Peyer's patch (tissue), 4 donors: ENCODE results near the gene LFNG.

Experiments used
- POLR2A ChIP-seq, 2 donors: fragments of 450-650 bp; IDR thresholded peaks; one replicate each; pipeline ENCODE4 v1.5.1; 2017; ENCODE audit warnings: antibody characterized with exemption in 2 of 2, mild to moderate bottlenecking in 2 of 2, moderate library complexity in 2 of 2
- TF ChIP-seq, protein P1 (sequence below), 6 experiments: fragments of 450-650 bp in 4 of 6; fragments of 200-600 bp in 2 of 6; sonication (generic) in 1 of 6; IDR thresholded peaks; one replicate each; pipeline ENCODE4 v1.5.1; 2017 to 2019; ENCODE audit warnings: antibody characterized with exemption in 6 of 6, mild to moderate bottlenecking in 3 of 6, moderate library complexity in 1 of 6

DNA sequence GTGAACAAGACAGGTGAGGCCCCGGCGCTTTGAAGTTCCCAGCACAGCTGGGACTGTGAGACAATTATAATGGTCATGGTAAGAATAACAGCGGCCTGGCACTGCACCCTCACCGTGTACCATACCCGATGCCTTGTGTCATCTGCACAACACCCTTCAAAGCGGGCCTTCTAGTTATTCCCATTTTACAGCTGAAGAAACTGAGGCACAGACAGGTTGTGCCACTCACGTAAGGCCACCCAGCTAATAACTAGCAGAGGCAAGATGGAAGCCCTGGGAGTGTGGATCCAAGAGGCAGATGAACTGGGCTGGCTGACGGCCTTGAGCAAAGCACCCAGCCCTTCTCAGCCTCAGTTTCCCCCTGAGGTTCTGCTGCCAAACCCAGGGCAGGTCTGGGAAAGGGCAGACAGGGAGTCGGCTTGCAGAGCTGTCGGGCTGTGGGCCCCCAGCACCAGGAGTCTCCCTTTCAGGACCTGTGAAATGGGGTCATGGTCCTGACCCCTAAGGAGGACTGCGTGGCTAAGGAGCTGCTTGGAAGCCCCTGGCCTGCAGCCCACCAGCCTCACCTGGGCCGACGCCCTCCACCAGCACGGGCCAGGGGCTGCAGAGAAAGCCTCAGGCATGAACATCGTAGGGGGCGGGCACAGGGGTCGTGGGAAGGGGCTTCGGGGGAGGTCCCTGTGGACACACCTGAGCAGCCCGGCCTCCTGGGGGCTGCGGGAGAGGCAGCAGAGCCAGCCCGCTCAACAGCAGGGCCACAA lies 15.3 kb upstream of the LFNG start:
- TF ChIP-seq, protein P1, sequence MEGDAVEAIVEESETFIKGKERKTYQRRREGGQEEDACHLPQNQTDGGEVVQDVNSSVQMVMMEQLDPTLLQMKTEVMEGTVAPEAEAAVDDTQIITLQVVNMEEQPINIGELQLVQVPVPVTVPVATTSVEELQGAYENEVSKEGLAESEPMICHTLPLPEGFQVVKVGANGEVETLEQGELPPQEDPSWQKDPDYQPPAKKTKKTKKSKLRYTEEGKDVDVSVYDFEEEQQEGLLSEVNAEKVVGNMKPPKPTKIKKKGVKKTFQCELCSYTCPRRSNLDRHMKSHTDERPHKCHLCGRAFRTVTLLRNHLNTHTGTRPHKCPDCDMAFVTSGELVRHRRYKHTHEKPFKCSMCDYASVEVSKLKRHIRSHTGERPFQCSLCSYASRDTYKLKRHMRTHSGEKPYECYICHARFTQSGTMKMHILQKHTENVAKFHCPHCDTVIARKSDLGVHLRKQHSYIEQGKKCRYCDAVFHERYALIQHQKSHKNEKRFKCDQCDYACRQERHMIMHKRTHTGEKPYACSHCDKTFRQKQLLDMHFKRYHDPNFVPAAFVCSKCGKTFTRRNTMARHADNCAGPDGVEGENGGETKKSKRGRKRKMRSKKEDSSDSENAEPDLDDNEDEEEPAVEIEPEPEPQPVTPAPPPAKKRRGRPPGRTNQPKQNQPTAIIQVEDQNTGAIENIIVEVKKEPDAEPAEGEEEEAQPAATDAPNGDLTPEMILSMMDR (IDR thresholded peaks at IDR 0.05) = no peak
- TF ChIP-seq POLR2A (IDR thresholded peaks at IDR 0.05) = no peak
